ENCODE data around the gene EDC4.

EDC4 gene

DNA sequence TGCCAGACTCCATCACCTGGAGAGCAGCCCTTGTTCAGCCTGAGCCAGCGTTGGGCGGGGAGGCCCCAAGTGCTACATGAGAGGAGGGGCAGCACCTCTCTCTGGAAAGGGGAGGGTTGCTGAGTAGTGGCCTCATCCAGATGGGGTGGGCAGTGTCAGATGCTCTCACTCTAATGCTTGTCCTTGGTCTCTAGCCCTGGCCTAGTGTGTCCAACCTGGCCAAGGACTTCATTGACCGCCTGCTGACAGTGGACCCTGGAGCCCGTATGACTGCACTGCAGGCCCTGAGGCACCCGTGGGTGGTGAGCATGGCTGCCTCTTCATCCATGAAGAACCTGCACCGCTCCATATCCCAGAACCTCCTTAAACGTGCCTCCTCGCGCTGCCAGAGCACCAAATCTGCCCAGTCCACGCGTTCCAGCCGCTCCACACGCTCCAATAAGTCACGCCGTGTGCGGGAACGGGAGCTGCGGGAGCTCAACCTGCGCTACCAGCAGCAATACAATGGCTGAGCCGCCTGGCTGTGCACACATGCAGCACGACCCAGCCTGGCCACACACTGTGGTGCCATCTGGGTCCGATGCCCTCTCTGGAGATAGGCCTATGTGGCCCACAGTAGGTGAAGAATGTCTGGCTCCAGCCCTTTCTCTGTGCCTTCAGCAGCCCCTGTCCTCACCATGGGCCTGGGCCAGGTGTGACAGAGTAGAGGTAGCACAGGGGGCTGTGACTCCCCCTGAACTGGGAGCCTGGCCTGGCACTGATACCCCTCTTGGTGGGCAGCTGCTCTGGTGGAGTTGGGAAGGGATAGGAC is 54.5 kb downstream of the EDC4 start:
- TF ChIP-seq, protein P1, sequence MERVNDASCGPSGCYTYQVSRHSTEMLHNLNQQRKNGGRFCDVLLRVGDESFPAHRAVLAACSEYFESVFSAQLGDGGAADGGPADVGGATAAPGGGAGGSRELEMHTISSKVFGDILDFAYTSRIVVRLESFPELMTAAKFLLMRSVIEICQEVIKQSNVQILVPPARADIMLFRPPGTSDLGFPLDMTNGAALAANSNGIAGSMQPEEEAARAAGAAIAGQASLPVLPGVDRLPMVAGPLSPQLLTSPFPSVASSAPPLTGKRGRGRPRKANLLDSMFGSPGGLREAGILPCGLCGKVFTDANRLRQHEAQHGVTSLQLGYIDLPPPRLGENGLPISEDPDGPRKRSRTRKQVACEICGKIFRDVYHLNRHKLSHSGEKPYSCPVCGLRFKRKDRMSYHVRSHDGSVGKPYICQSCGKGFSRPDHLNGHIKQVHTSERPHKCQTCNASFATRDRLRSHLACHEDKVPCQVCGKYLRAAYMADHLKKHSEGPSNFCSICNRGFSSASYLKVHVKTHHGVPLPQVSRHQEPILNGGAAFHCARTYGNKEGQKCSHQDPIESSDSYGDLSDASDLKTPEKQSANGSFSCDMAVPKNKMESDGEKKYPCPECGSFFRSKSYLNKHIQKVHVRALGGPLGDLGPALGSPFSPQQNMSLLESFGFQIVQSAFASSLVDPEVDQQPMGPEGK (CRISPR knock-in tag; IDR thresholded peaks at IDR 0.05; ENCODE audit: borderline replicate concordance), result no peak
- TF ChIP-seq, protein P2, sequence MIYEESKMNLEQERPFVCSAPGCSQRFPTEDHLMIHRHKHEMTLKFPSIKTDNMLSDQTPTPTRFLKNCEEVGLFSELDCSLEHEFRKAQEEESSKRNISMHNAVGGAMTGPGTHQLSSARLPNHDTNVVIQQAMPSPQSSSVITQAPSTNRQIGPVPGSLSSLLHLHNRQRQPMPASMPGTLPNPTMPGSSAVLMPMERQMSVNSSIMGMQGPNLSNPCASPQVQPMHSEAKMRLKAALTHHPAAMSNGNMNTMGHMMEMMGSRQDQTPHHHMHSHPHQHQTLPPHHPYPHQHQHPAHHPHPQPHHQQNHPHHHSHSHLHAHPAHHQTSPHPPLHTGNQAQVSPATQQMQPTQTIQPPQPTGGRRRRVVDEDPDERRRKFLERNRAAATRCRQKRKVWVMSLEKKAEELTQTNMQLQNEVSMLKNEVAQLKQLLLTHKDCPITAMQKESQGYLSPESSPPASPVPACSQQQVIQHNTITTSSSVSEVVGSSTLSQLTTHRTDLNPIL (CRISPR knock-in tag; IDR thresholded peaks at IDR 0.05; ENCODE audit: low read depth), result no peak
- TF ChIP-seq ARNTL (CRISPR knock-in tag; IDR thresholded peaks at IDR 0.05; ENCODE audit: borderline replicate concordance, low read depth) (no peak), OSR1 (CRISPR knock-in tag; IDR thresholded peaks at IDR 0.05) (no peak), RARB (CRISPR knock-in tag; IDR thresholded peaks at IDR 0.05) (no peak), ZNF70 (CRISPR knock-in tag; IDR thresholded peaks at IDR 0.05) (no peak), ZNF565 (CRISPR knock-in tag; conservative IDR thresholded peaks at IDR 0.05; ENCODE audit: low read depth) (no peak), ISL1 (CRISPR knock-in tag; IDR thresholded peaks at IDR 0.05) (no peak), ESRRG (CRISPR knock-in tag; IDR thresholded peaks at IDR 0.05) (no peak), ZNF8 (CRISPR knock-in tag; IDR thresholded peaks at IDR 0.05) (no peak), CSRNP3 (CRISPR knock-in tag; IDR thresholded peaks at IDR 0.05) (no peak), TSHZ2 (CRISPR knock-in tag; IDR thresholded peaks at IDR 0.05) (no peak), PPARA (CRISPR knock-in tag; IDR thresholded peaks at IDR 0.05; ENCODE audit: borderline replicate concordance) (no peak)
- TF ChIP-seq, protein P3, sequence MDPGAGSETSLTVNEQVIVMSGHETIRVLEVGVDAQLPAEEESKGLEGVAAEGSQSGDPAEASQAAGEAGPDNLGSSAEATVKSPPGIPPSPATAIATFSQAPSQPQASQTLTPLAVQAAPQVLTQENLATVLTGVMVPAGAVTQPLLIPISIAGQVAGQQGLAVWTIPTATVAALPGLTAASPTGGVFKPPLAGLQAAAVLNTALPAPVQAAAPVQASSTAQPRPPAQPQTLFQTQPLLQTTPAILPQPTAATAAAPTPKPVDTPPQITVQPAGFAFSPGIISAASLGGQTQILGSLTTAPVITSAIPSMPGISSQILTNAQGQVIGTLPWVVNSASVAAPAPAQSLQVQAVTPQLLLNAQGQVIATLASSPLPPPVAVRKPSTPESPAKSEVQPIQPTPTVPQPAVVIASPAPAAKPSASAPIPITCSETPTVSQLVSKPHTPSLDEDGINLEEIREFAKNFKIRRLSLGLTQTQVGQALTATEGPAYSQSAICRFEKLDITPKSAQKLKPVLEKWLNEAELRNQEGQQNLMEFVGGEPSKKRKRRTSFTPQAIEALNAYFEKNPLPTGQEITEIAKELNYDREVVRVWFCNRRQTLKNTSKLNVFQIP (CRISPR knock-in tag; IDR thresholded peaks at IDR 0.05; ENCODE audit: borderline replicate concordance, low read depth), result no peak
- no peak for ATAC-seq

DNA sequence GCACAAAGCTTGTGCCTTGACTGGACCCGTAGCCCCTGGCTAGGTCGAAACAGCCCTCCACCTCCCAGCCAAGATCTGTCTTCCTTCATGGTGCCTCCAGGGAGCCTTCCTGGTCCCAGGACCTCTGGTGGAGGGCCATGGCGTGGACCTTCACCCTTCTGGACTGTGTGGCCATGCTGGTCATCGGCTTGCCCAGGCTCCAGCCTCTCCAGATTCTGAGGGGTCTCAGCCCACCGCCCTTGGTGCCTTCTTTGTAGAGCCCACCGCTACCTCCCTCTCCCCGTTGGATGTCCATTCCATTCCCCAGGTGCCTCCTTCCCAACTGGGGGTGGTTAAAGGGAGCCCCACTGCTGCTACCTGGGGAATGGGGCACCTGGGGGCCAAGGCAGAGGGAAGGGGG is 55.3 kb downstream of the EDC4 start:
- peak; percentile 4 for ATAC-seq
- no peak for TF ChIP-seq BACH2 (CRISPR knock-in tag; IDR thresholded peaks at IDR 0.05; ENCODE audit: borderline replicate concordance)
- no peak for TF ChIP-seq CSDC2 (CRISPR knock-in tag; IDR thresholded peaks at IDR 0.05)
- no peak for TF ChIP-seq TCF4 (CRISPR knock-in tag; IDR thresholded peaks at IDR 0.05; ENCODE audit: borderline replicate concordance)
- TF ChIP-seq ZNF565 (CRISPR knock-in tag; conservative IDR thresholded peaks at IDR 0.05; ENCODE audit: low read depth), result no peak
- no peak for TF ChIP-seq TSHZ2 (CRISPR knock-in tag; IDR thresholded peaks at IDR 0.05)
- TF ChIP-seq ZC3H10 (CRISPR knock-in tag; IDR thresholded peaks at IDR 0.05), result no peak
- TF ChIP-seq PPARA (CRISPR knock-in tag; IDR thresholded peaks at IDR 0.05; ENCODE audit: borderline replicate concordance), result no peak
- TF ChIP-seq ZNF8 (CRISPR knock-in tag; IDR thresholded peaks at IDR 0.05), result no peak
- no peak for TF ChIP-seq ZFP30 (CRISPR knock-in tag; IDR thresholded peaks at IDR 0.05)
